ENCODE measurements around the gene PDE1A. TPM values are rescaled to one million over a fixed set of nuclear protein-coding genes. Genes with fewer than 3 reads are reported as not detected.

PDE1A gene
- total and polyA plus RNA-seq, 4 donors = 0.64 to 5.2 (median 1.7) TPM

- WGBS = 36% methylated on average over 5 of the region's 5 CpGs
- no peak for DNase-seq (ENCODE audit: low spot score)
- no peaks in the 10 kb centered on the region for H3K36me3 ChIP-seq (ENCODE audit: control insufficient read depth in 4 of 4, insufficient read depth in 3 of 4, low read depth in 1 of 4, low read length in 3 of 4)
- no peaks in the 10 kb centered on the region for H3K9me3 ChIP-seq (ENCODE audit: control insufficient read depth in 4 of 4, low read length in 3 of 4)
- no peaks in the 10 kb centered on the region for H3K27me3 ChIP-seq (ENCODE audit: control insufficient read depth in 4 of 4, insufficient read depth in 4 of 4, low read length in 3 of 4)
- no peak overlapping the region for H3K4me3 ChIP-seq (ENCODE audit: low read depth in 1 of 3, low read length in 3 of 3)
- no peak overlapping the region for H3K27ac ChIP-seq (ENCODE audit: low read depth in 1 of 2, low read length in 2 of 2)
- H3K9ac ChIP-seq (ENCODE audit: low read depth in 1 of 2, low read length in 2 of 2) = no peak overlapping the region
- H3K4me1 ChIP-seq (ENCODE audit: control insufficient read depth in 4 of 4, insufficient read depth in 4 of 4, low read length in 3 of 4) = peaks cover 0 to 5% (median 1%) of the 10 kb centered on the region in 4 donors
- TF ChIP-seq YY1 (IDR thresholded peaks at IDR 0.05) (peak; percentile 37), HNF4A (conservative IDR thresholded peaks at IDR 0.05) (peak in 1 of 2 donors; percentile 35), RAD21 (IDR thresholded peaks at IDR 0.05) (peak; percentile 51 to 62), MAX (IDR thresholded peaks at IDR 0.05) (no peak), CTCF (IDR thresholded peaks at IDR 0.05; ENCODE audit: low read depth, low read length, missing input control) (peak; percentile 17)
These were observed 185.9 kb downstream of the PDE1A start for GRCh38 chr2:182240862-182241371.

GRCh38 chr2:182230561-182230960 lies 196.3 kb downstream of the PDE1A start:
- no peaks in the 10 kb centered on the region for H3K4me1 ChIP-seq (ENCODE audit: control insufficient read depth in 4 of 4, insufficient read depth in 4 of 4, low read length in 3 of 4)
- no peak for DNase-seq (ENCODE audit: low spot score)
- H3K9me3 ChIP-seq (ENCODE audit: control insufficient read depth in 4 of 4, low read length in 3 of 4) = no peaks in the 10 kb centered on the region
- no peaks in the 10 kb centered on the region for H3K36me3 ChIP-seq (ENCODE audit: control insufficient read depth in 4 of 4, insufficient read depth in 3 of 4, low read depth in 1 of 4, low read length in 3 of 4)
- no peak overlapping the region for H3K4me3 ChIP-seq (ENCODE audit: low read depth in 1 of 3, low read length in 3 of 3)
- H3K27ac ChIP-seq (ENCODE audit: low read depth in 1 of 2, low read length in 2 of 2) = no peak overlapping the region
- TF ChIP-seq RAD21 (IDR thresholded peaks at IDR 0.05) (no peak), HNF4G (IDR thresholded peaks at IDR 0.05) (no peak), MAX (IDR thresholded peaks at IDR 0.05) (no peak), RXRA (IDR thresholded peaks at IDR 0.05) (no peak), REST (IDR thresholded peaks at IDR 0.05) (no peak), EGR1 (IDR thresholded peaks at IDR 0.05; ENCODE audit: low read depth in 2 of 2) (no peak), FOXA2 (IDR thresholded peaks at IDR 0.05) (no peak), FOXA1 (IDR thresholded peaks at IDR 0.05) (no peak), TAF1 (conservative IDR thresholded peaks at IDR 0.05) (no peak), CTCF (IDR thresholded peaks at IDR 0.05; ENCODE audit: low read depth, low read length, missing input control) (no peak), NR2F2 (IDR thresholded peaks at IDR 0.05) (no peak), HNF4A (conservative IDR thresholded peaks at IDR 0.05) (no peak), JUND (IDR thresholded peaks at IDR 0.05) (no peak), YY1 (IDR thresholded peaks at IDR 0.05) (no peak), SP1 (IDR thresholded peaks at IDR 0.05) (no peak), ZBTB33 (IDR thresholded peaks at IDR 0.05) (no peak)
- no peaks in the 10 kb centered on the region for H3K27me3 ChIP-seq (ENCODE audit: control insufficient read depth in 4 of 4, insufficient read depth in 4 of 4, low read length in 3 of 4)
- no peak overlapping the region for H3K9ac ChIP-seq (ENCODE audit: low read depth in 1 of 2, low read length in 2 of 2)
